ENCODE data around the gene ZMYM4.
"Not testable (repeated sequence)": the region's sequence is repeated elsewhere in the genome, so short reads cannot be mapped to it uniquely, and the experiment has no call there.

ZMYM4 gene

DNA sequence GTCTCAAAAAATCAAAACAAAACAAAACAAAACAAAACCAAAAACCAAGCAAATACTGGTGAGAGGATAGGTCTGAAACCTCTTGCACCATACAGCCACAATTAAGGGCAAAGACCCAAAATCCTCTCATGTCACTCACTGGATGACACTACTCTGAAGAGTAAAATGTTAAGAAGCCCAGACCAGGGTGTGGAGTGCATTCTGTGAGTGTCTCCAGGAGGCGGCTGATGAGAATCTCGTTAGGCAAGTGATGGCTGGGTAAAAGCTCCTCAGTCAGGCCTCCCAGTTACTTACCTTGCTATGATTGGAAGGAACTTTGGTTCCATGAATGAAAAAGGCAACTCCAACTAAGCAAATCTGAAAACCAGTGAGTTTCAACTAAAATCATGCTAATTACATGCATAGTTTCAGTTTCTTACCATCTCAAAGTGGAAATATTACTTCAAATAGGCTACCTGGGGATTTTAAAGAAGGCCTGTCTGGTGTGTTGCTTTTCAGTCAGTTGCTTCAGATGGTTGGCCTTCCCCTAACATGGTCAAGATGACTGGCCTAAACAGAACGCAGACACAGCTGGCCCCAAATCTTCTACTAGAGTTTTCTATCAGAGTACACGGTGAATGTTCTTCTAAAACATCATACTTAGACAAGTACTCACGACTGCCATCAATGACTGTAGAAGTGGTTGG lies 193.6 kb downstream of the ZMYM4 start:
- no peak for DNase-seq

DNA sequence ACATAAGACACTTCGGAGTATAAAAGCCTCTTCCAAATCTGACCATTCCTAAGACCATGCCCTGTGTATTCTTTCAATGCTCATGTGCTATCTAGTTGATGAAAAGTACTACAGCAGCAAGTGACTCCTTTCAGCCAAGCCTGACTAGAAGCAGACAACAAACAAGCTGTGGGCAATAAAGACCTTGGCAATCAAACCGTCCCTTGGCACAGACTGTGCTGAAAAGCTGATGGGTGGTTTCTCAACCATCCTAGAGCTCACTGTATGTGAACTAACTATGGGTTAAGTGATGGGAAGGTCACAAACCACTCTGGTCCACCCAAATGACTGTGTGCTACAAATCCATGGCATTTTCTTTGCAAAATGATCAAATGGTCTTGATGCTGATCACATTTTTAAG lies 194.7 kb downstream of the ZMYM4 start:
- DNase-seq = no peak

GRCh38 chr1:35463749-35464148 lies 195.2 kb downstream of the ZMYM4 start:
- not testable (repeated sequence) for DNase-seq

DNA sequence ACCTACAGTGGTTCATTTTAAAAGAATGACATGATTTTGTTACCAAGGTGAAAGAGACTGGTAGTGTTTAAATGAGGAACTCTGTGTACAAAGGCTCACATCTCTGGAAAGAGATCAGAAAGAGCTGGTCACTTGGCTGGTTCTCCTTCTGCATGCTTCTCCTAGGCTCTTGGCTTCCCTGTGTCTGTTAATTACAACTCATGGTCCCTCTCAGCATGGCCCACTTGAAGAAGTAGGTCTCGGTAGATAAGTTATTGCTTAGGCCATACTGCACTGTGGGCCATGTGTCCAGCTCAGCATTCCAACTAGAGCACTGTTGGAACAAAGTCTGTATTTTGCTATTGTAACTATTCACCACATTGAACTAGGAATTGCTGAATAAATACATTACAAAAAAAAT lies 197.6 kb downstream of the ZMYM4 start:
- DNase-seq = no peak

DNA sequence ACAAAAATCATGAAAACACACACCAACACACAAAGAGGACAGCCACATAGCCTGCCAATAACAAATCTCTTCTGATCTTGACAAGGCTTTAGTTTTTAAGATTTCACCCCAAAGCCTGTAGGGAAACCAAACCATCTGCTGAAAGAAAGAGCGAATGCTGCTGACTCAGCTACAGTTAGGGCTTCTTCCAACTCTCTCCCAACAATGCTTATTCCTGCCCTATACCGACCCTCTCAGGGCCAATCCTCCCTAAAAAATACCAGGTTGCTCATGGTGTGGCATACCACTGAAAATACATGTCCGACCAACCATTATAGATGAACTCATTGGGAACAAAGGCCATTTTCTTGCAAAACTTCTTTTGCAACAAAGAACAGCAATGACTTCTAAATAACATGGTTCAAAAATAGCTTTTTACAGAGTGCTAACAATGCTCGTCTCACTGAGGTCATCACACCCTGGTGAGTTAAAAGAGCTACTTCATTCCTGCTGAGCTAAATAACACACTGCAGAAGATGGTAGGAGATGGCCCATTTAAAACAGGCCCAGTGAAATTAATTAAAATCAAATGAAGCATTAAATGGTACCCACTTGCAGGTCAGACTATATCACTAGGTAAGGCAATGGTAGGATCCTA lies 202.6 kb downstream of the ZMYM4 start:
- no peak for DNase-seq
